Measurements from ENCODE around the gene SLC6A5.

Gene SLC6A5

GRCh38 chr11:20590381-20590780 lies 9.0 kb upstream of the SLC6A5 start:
- TF ChIP-seq CTCF (IDR thresholded peaks at IDR 0.05; ENCODE audit: low read depth, low read length): no peak
- H3K4me3 ChIP-seq (ENCODE audit: low read depth, low read length): no peak overlapping the region

- no peak for TF ChIP-seq CTCF (IDR thresholded peaks at IDR 0.05; ENCODE audit: low read depth, low read length)
- H3K4me3 ChIP-seq (ENCODE audit: low read depth, low read length): no peak overlapping the region
These were observed 6.7 kb upstream of the SLC6A5 start for GRCh38 chr11:20592741-20593140.

GRCh38 chr11:20594274-20595061 lies 4.9 kb upstream of the SLC6A5 start:
- TF ChIP-seq CTCF (IDR thresholded peaks at IDR 0.05; ENCODE audit: low read depth, low read length): no peak
- no peak overlapping the region for H3K4me3 ChIP-seq (ENCODE audit: low read depth, low read length)

GRCh38 chr11:20595101-20595500 lies 4.3 kb upstream of the SLC6A5 start:
- H3K4me3 ChIP-seq (ENCODE audit: low read depth, low read length): no peak overlapping the region
- no peak for TF ChIP-seq CTCF (IDR thresholded peaks at IDR 0.05; ENCODE audit: low read depth, low read length)

- H3K4me3 ChIP-seq (ENCODE audit: low read depth, low read length): no peak overlapping the region
These were observed 2.9 kb upstream of the SLC6A5 start for GRCh38 chr11:20596205-20597153.

GRCh38 chr11:20597154-20597679 lies 2.2 kb upstream of the SLC6A5 start:
- no peak overlapping the region for H3K4me3 ChIP-seq (ENCODE audit: low read depth, low read length)
- TF ChIP-seq CTCF (IDR thresholded peaks at IDR 0.05; ENCODE audit: low read depth, low read length): no peak

More at GRCh38 chr11:20596205-20597153, 2.9 kb upstream of the SLC6A5 start:
- no peak for TF ChIP-seq CTCF (IDR thresholded peaks at IDR 0.05; ENCODE audit: low read depth, low read length)

Measured in WI38 (cell line).